Measurements from ENCODE around the gene SCAF1. TPM values are rescaled to one million over a fixed set of nuclear protein-coding genes. Genes with fewer than 3 reads are reported as not detected.

The SCAF1 gene
- total RNA-seq, 1 experiment from 2014 or later: 81.3 TPM

DNA sequence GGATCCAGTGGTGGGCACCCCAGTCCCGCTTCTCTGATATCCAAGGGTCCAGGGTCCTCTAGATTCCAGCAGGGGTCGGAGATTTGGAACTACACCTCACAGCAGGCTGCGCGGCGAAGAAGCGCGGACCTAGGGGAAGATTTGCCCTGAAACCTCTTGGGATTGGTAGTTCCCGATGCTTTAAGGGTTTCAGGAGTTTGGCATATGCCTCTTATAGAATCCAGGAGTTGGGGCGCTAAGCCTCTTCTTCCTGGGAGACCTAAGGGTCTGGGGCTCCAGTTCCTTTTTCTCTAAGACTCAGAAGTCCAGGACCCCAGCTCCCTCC, 24.1 kb downstream of the SCAF1 start:
- peaks cover 29% of the 10 kb centered on the region for H3K36me3 Mint-ChIP-seq (ENCODE audit: insufficient read depth, unreplicated experiment)
- POLR2A ChIA-PET: interaction anchor here (0.9 to 11.4 kb wide), 10 partner anchors 10 to 211 kb away, joined by 3 to 167 read pairs (median 7); partner anchors contain the start of genes AKT1S1, NOSIP, PRMT1 and PRRG2

DNA sequence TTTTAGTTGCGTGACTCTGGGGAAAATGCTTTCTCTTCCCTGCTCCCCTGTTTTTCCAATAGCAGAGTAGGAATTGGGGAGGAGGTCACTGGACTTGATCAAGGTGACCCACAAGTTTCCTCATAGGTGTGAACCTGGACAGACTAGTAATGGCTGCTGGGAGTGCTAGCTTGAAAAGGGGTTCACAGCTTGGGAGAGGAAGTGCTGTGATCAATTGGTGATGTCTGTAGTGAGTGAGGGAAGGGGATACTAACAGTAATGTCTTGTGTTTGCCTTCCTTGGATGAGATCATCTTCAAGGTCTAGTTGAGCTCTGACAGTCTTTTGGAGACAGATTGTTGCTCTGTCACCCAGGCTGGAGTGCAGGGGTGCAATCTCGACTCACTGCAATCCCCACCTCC, 25.5 kb downstream of the SCAF1 start:
- Mint-ChIP-seq H3K36me3 (ENCODE audit: insufficient read depth, unreplicated experiment) (peaks cover 22% of the 10 kb centered on the region), H3K9me3 (ENCODE audit: unreplicated experiment) (no peaks in the 10 kb centered on the region), H3K4me1 (ENCODE audit: insufficient read depth, unreplicated experiment) (peaks cover 23% of the 10 kb centered on the region), H3K27ac (ENCODE audit: low read depth, unreplicated experiment) (no peak overlapping the region), H3K27me3 (ENCODE audit: insufficient read depth, unreplicated experiment) (no peaks in the 10 kb centered on the region), H3K4me3 (ENCODE audit: unreplicated experiment) (peak overlapping the region; percentile 91)
- POLR2A ChIA-PET: interaction anchor here (1.4 kb wide), 1 partner anchor 9 kb away, joined by 9 read pairs; the partner anchor contains the start of gene PRMT1
- intact Hi-C loops (cut with micrococcal nuclease): no loop called here
- TF ChIP-seq, protein P1, sequence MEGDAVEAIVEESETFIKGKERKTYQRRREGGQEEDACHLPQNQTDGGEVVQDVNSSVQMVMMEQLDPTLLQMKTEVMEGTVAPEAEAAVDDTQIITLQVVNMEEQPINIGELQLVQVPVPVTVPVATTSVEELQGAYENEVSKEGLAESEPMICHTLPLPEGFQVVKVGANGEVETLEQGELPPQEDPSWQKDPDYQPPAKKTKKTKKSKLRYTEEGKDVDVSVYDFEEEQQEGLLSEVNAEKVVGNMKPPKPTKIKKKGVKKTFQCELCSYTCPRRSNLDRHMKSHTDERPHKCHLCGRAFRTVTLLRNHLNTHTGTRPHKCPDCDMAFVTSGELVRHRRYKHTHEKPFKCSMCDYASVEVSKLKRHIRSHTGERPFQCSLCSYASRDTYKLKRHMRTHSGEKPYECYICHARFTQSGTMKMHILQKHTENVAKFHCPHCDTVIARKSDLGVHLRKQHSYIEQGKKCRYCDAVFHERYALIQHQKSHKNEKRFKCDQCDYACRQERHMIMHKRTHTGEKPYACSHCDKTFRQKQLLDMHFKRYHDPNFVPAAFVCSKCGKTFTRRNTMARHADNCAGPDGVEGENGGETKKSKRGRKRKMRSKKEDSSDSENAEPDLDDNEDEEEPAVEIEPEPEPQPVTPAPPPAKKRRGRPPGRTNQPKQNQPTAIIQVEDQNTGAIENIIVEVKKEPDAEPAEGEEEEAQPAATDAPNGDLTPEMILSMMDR (IDR thresholded peaks at IDR 0.05; ENCODE audit: unreplicated experiment): no peak
- CTCF ChIA-PET: interaction anchor here (1.2 kb wide), 1 partner anchor 94 kb away, joined by 3 read pairs; no protein-coding TSS in a partner anchor
- BruUV-seq (replicated peaks): no TSS peak
- DNase-seq (ENCODE audit: unreplicated experiment): no peak

More for the DNA sequence above, 24.1 kb downstream of the SCAF1 start:
- DNase-seq (ENCODE audit: unreplicated experiment): no peak
- peak overlapping the region; percentile 91 for H3K4me3 Mint-ChIP-seq (ENCODE audit: unreplicated experiment)
- H3K27ac Mint-ChIP-seq (ENCODE audit: low read depth, unreplicated experiment): peak overlapping the region; percentile 91
- BruUV-seq (replicated peaks): TSS peak; percentile 56
- CTCF ChIA-PET: interaction anchor here (1.3 to 1.7 kb wide), 2 partner anchors 10 to 15 kb away, joined by 3 to 5 read pairs; no protein-coding TSS in a partner anchor
- TF ChIP-seq, protein P1 (IDR thresholded peaks at IDR 0.05; ENCODE audit: unreplicated experiment): no peak
- H3K4me1 Mint-ChIP-seq (ENCODE audit: insufficient read depth, unreplicated experiment): peaks cover 17% of the 10 kb centered on the region
- intact Hi-C loops (cut with micrococcal nuclease): no loop called here
- H3K27me3 Mint-ChIP-seq (ENCODE audit: insufficient read depth, unreplicated experiment): no peaks in the 10 kb centered on the region
- H3K9me3 Mint-ChIP-seq (ENCODE audit: unreplicated experiment): no peaks in the 10 kb centered on the region

DNA sequence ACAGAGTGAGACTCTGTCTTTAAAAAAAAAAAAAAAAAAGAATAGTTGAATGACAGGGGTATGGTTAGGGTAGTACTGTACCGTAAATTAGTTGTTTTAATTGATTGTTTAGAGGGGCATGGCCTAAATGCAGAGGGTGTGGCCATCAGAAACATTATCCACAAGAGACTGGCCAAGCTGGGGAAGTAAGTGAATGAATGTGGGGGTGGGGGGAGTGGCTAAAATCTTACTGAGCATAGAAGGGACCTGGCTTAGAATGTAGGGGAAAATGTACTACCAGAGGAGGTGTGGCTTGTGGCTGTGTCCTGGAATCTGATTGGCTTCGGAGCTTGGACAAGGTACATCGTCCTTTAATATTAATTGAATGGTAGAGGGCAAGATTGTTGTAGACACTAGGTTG, 27.5 kb downstream of the SCAF1 start:
- Mint-ChIP-seq H3K36me3 (ENCODE audit: insufficient read depth, unreplicated experiment) (peaks cover 20% of the 10 kb centered on the region), H3K9me3 (ENCODE audit: unreplicated experiment) (no peaks in the 10 kb centered on the region), H3K27me3 (ENCODE audit: insufficient read depth, unreplicated experiment) (no peaks in the 10 kb centered on the region), H3K27ac (ENCODE audit: low read depth, unreplicated experiment) (no peak overlapping the region), H3K4me3 (ENCODE audit: unreplicated experiment) (no peak overlapping the region), H3K4me1 (ENCODE audit: insufficient read depth, unreplicated experiment) (peaks cover 20% of the 10 kb centered on the region)
- no TSS peak for BruUV-seq (replicated peaks)
- no peak for DNase-seq (ENCODE audit: unreplicated experiment)
- ChIA-PET POLR2A (no interaction called here), CTCF (interaction anchor here (1.0 to 1.2 kb wide), 3 partner anchors 22 to 89 kb away, joined by 3 read pairs; partner anchors contain the start of gene PRRG2)
- intact Hi-C loops (cut with micrococcal nuclease): no loop called here
- TF ChIP-seq, protein P1 (IDR thresholded peaks at IDR 0.05; ENCODE audit: unreplicated experiment): no peak

DNA sequence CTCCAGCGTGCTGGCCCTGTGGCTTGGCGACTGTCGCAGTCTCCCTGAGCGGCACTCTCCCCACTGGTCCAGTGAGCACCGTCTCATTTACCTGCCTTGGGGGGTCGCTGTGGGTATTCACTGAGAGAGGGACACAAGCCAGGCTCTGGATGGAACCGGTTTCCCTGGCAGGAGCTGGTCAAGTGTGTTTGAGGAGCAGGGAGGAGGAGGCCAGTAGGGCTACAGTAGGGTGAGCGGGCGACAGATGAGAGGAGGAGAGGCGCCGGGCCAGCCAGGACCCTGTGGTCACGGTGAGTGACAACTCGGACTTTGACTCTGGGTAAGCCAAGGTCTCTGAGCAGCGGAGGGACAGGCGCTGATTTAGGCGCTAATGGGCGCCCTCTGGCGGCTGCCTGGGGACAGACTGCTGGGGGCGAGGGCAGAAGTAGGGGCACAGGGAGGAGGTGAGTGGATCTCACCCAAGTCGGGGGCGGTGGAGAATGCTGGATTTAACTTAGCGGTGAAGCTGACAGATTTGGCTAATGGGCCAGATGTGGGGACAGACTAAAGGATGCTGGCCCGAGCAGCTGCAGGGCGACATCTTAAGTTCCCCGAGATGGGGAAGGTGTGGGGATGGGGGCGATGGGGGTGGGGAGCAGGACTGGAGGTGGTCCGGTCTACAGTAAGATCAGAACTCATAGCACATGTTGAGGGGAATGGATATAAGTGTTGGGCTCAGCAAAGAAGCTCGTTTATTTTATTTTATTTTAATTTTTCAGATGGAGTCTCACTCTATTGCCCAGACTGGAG, 30.3 kb downstream of the SCAF1 start:
- DNase-seq (ENCODE audit: unreplicated experiment): peak; percentile 76
- no peak overlapping the region for H3K27ac Mint-ChIP-seq (ENCODE audit: low read depth, unreplicated experiment)
- TF ChIP-seq, protein P1 (IDR thresholded peaks at IDR 0.05; ENCODE audit: unreplicated experiment): peak; percentile 80
- BruUV-seq (replicated peaks): no TSS peak
- H3K4me3 Mint-ChIP-seq (ENCODE audit: unreplicated experiment): no peak overlapping the region
- no peaks in the 10 kb centered on the region for H3K9me3 Mint-ChIP-seq (ENCODE audit: unreplicated experiment)
- peaks cover 8% of the 10 kb centered on the region for H3K4me1 Mint-ChIP-seq (ENCODE audit: insufficient read depth, unreplicated experiment)
- H3K36me3 Mint-ChIP-seq (ENCODE audit: insufficient read depth, unreplicated experiment): peaks cover 30% of the 10 kb centered on the region
- CTCF ChIA-PET: interaction anchor here (0.5 to 3.0 kb wide), 22 partner anchors 8 to 1040 kb away, joined by 3 to 19 read pairs (median 4); partner anchors contain the start of genes RRAS and SCAF1
- no peaks in the 10 kb centered on the region for H3K27me3 Mint-ChIP-seq (ENCODE audit: insufficient read depth, unreplicated experiment)
- POLR2A ChIA-PET: interaction anchor here (0.6 to 1.0 kb wide), 5 partner anchors 30 to 312 kb away, joined by 3 to 6 read pairs (median 3); no protein-coding TSS in a partner anchor
- intact Hi-C loops (cut with micrococcal nuclease): loop anchor here (10.0 kb wide), 1 partner anchor 182 kb away; the partner anchor contains the start of gene PTOV1

All from MCF 10A (cell line).